ENCODE measurements around the gene PRPF19.

The PRPF19 gene

GRCh38 chr11:60906132-60906972 lies at the start of gene PRPF19:
Gene PRPF19 (minus strand): TSS chr11:60906585. CDS start chr11:60906382, 203 bp downstream.
- DNase-seq: peak; percentile 99

GRCh38 chr11:60955571-60955970 lies 49.2 kb upstream of the PRPF19 start:
- DNase-seq: no peak

- no peak for DNase-seq
These were observed 48.0 kb upstream of the PRPF19 start for GRCh38 chr11:60954421-60954820.

- no peak for DNase-seq
These were observed 47.4 kb upstream of the PRPF19 start for GRCh38 chr11:60953781-60954180.

- DNase-seq: no peak
These were observed 46.4 kb upstream of the PRPF19 start for GRCh38 chr11:60952742-60953170.

- DNase-seq: no peak
These were observed 45.7 kb upstream of the PRPF19 start, which contains the start of gene SLC15A3 for GRCh38 chr11:60951904-60952741. Gene SLC15A3 (minus strand): TSS chr11:60952176. CDS start chr11:60951551, 625 bp downstream.

- DNase-seq: no peak
These were observed 45.2 kb upstream of the PRPF19 start for GRCh38 chr11:60951606-60951903.

GRCh38 chr11:60950933-60951605 lies 44.7 kb upstream of the PRPF19 start:
- DNase-seq: no peak

- no peak for DNase-seq
These were observed 43.6 kb upstream of the PRPF19 start for GRCh38 chr11:60950024-60950423.

GRCh38 chr11:60948250-60948649 lies 41.9 kb upstream of the PRPF19 start:
- no peak for DNase-seq

- no peak for DNase-seq
These were observed 41.3 kb upstream of the PRPF19 start for GRCh38 chr11:60947700-60948099.

GRCh38 chr11:60946601-60947264 lies 40.3 kb upstream of the PRPF19 start:
- DNase-seq: no peak

GRCh38 chr11:60945295-60945667 lies 38.9 kb upstream of the PRPF19 start:
- DNase-seq: no peak

GRCh38 chr11:60944490-60945294 lies 38.3 kb upstream of the PRPF19 start:
- DNase-seq: no peak

- no peak for DNase-seq
These were observed 36.7 kb upstream of the PRPF19 start for GRCh38 chr11:60942970-60943565.

- DNase-seq: no peak
These were observed 35.8 kb upstream of the PRPF19 start for GRCh38 chr11:60942219-60942618.

- no peak for DNase-seq
These were observed 35.2 kb upstream of the PRPF19 start for GRCh38 chr11:60941371-60942119.

- DNase-seq: no peak
These were observed 33.5 kb upstream of the PRPF19 start for GRCh38 chr11:60939855-60940254.

GRCh38 chr11:60939301-60939700 lies 32.9 kb upstream of the PRPF19 start:
- DNase-seq: no peak

GRCh38 chr11:60938500-60938899 lies 32.1 kb upstream of the PRPF19 start:
- DNase-seq: no peak

- DNase-seq: no peak
These were observed 31.4 kb upstream of the PRPF19 start for GRCh38 chr11:60937811-60938210.
